HepG2 (cell line): Measurements from ENCODE around the gene SEPTIN2. TPM values are rescaled to one million over a fixed set of nuclear protein-coding genes. Genes with fewer than 3 reads are reported as not detected.
A peak's percentile ranks its signal among the peaks of the same experiment; 100 is the strongest.

Source experiments
- DNMT1 ChIP-seq: sonication (generic); formaldehyde crosslinking; IDR thresholded peaks from 2 replicates; pipeline ENCODE4 v1.5.1; 2020; ENCODE audit warnings: mild to moderate bottlenecking, missing genetic modification reagents
- GABPA ChIP-seq, 2 experiments: IDR thresholded peaks; 2 replicates each; pipeline ENCODE4 v1.6.1; 2011 to 2016; ENCODE audit warnings: low read depth in 2 of 2, low read length in 1 of 2, missing biosample characterization in 1 of 2, missing genetic modification characterization in 1 of 2
- HIVEP1 ChIP-seq: sonication (generic); formaldehyde crosslinking; IDR thresholded peaks from 2 replicates; pipeline ENCODE4 v1.4.0; 2020; ENCODE audit warnings: mild to moderate bottlenecking, missing genetic modification reagents
- HMG20A ChIP-seq: IDR thresholded peaks from 2 replicates; pipeline ENCODE4 v1.6.1; 2016; ENCODE audit warnings: borderline replicate concordance
- RBFOX2 ChIP-seq: fragments of 200-400 bp; formaldehyde crosslinking; IDR thresholded peaks from 2 replicates; pipeline ENCODE4 v1.6.1; 2017; ENCODE audit warnings: low read depth, mild to moderate bottlenecking, low read length
- SRSF4 ChIP-seq: fragments of 200-400 bp; formaldehyde crosslinking; IDR thresholded peaks from one replicate; pipeline ENCODE4 v1.6.1; 2018; ENCODE audit warnings: mild to moderate bottlenecking, low read depth, low read length, moderate library complexity; ENCODE audit not compliant: poor library complexity, severe bottlenecking
- TGIF2 ChIP-seq: IDR thresholded peaks from 2 replicates; pipeline ENCODE4 v1.6.1; 2016; ENCODE audit warnings: control low read depth, missing compliant biosample characterization
- ZNF225 ChIP-seq: sonication (generic); formaldehyde crosslinking; IDR thresholded peaks from 2 replicates; pipeline ENCODE4 v1.4.0; 2020; ENCODE audit warnings: mild to moderate bottlenecking, missing genetic modification reagents
- ZNF296 ChIP-seq: sonication (generic); formaldehyde crosslinking; conservative IDR thresholded peaks from 2 replicates; pipeline ENCODE4 v1.5.0; 2020; ENCODE audit warnings: mild to moderate bottlenecking, missing genetic modification reagents
- ZNF331 ChIP-seq: sonication (generic); formaldehyde crosslinking; IDR thresholded peaks from 2 replicates; pipeline ENCODE4 v1.4.0; 2020; ENCODE audit warnings: missing genetic modification reagents
- ZNF430 ChIP-seq: sonication (generic); formaldehyde crosslinking; IDR thresholded peaks from 2 replicates; pipeline ENCODE4 v1.9.0; 2021; ENCODE audit warnings: mild to moderate bottlenecking, missing genetic modification reagents
- ZNF619 ChIP-seq: sonication (generic); formaldehyde crosslinking; IDR thresholded peaks from 2 replicates; pipeline ENCODE4 v1.4.0; 2020; ENCODE audit warnings: mild to moderate bottlenecking, missing genetic modification reagents
- ZNF678 ChIP-seq: sonication (generic); formaldehyde crosslinking; IDR thresholded peaks from 2 replicates; pipeline ENCODE4 v1.4.0; 2020; ENCODE audit warnings: mild to moderate bottlenecking, missing genetic modification reagents
- ZNF7 ChIP-seq: IDR thresholded peaks from 2 replicates; pipeline ENCODE4 v1.6.1; 2016; ENCODE audit warnings: missing biosample characterization, missing genetic modification reagents
- ZNF772 ChIP-seq: sonication (generic); formaldehyde crosslinking; IDR thresholded peaks from 2 replicates; pipeline ENCODE4 v1.5.0; 2020; ENCODE audit warnings: mild to moderate bottlenecking, missing genetic modification reagents
- ZNF782 ChIP-seq: sonication (generic); formaldehyde crosslinking; IDR thresholded peaks from 2 replicates; pipeline ENCODE4 v1.4.0; 2020; ENCODE audit warnings: missing genetic modification reagents, mild to moderate bottlenecking, borderline replicate concordance
- ZNF879 ChIP-seq: sonication (generic); formaldehyde crosslinking; IDR thresholded peaks from 2 replicates; pipeline ENCODE4 v1.8.1; 2023; ENCODE audit warnings: missing genetic modification reagents
- polyA plus RNA-seq, 8 experiments: library from polyadenylated mRNA; depleted of rRNA in 3 of 8; stranded (reverse) in 7 of 8; unstranded in 1 of 8; fragments of >200 nt; fragmentation: Illumina TruSeq in 4 of 8; extraction: Trizol in 4 of 8; gene quantifications; 2 replicates each; pipeline versions ENCODE4 v1.2.1 to v1.2.3, GENCODE V29; 2011 to 2016; ENCODE audit warnings: low read depth in 4 of 8, missing spikeins in 1 of 8, mixed read lengths in 1 of 8; ENCODE audit not compliant: insufficient read depth in 1 of 8
- total RNA-seq, 5 experiments: library from RNA; depleted of rRNA; stranded (reverse); fragments of >200 nt; fragmentation: Illumina TruSeq; extraction: Trizol; gene quantifications; 2 replicates each; pipeline ENCODE4 v1.2.3, GENCODE V29; 2016; ENCODE audit warnings: low read depth in 1 of 5
- TF ChIP-seq, protein P1 (sequence below): sonication (generic); formaldehyde crosslinking; IDR thresholded peaks from 2 replicates; pipeline ENCODE4 v1.5.0; 2020; ENCODE audit warnings: mild to moderate bottlenecking, missing genetic modification reagents
- TF ChIP-seq, protein P2 (sequence below): sonication (generic); formaldehyde crosslinking; IDR thresholded peaks from 2 replicates; pipeline ENCODE4 v1.4.0; 2020; ENCODE audit warnings: mild to moderate bottlenecking, missing genetic modification reagents
- TF ChIP-seq, protein P3 (sequence below): sonication (generic); formaldehyde crosslinking; IDR thresholded peaks from 2 replicates; pipeline ENCODE4 v1.5.0; 2020; ENCODE audit warnings: missing genetic modification reagents
- TF ChIP-seq, protein P4 (sequence below): sonication (generic); formaldehyde crosslinking; conservative IDR thresholded peaks from 2 replicates; pipeline ENCODE4 v1.8.0; 2022; ENCODE audit warnings: missing genetic modification reagents
- TF ChIP-seq, protein P5 (sequence below): sonication (generic); formaldehyde crosslinking; IDR thresholded peaks from 2 replicates; pipeline ENCODE4 v1.8.1; 2023; ENCODE audit warnings: missing genetic modification reagents, mild to moderate bottlenecking, borderline replicate concordance

SEPTIN2 gene
- total and polyA plus RNA-seq, 2 of the 13 experiments (the other 11 are each of a cell fraction or from before 2014, with no cell fraction given), result 493 to 733 TPM

DNA sequence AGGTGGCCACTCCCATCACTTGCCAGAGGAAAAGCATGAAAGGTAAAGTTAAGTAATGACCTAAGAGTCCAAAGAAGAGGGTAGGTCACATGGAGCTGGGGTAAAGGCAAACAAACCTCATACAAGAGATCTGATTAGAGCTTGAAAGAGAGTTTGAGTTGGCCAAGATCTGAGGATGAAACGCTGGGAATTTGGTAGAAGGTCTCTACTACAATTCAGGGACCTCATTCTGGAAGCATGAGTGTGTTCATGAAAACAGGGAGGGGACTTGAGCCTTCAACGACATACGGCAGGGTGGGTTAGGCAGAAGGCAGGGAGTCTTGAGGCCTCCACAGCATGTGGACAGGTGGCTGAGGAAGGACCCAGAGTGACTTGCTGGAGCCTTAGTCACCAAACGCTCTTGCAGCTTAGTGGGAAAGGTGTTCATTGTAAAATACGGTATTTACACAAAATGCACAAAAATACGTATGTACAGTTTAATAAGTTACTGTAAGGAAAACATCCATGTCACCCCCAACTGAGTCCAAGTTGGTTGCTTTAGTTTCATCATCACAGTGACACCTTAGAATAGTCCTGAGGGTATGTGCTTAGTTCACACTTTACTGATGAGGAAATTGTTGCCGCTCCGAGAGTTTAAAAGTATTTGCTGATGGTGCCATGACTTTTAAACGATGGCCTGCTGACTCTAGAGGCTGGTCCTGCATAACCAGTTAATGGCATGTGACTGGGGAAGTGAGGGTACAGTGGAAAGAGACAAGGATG, 35.3 kb downstream of the SEPTIN2 start (continued):
- TF ChIP-seq, protein P1, sequence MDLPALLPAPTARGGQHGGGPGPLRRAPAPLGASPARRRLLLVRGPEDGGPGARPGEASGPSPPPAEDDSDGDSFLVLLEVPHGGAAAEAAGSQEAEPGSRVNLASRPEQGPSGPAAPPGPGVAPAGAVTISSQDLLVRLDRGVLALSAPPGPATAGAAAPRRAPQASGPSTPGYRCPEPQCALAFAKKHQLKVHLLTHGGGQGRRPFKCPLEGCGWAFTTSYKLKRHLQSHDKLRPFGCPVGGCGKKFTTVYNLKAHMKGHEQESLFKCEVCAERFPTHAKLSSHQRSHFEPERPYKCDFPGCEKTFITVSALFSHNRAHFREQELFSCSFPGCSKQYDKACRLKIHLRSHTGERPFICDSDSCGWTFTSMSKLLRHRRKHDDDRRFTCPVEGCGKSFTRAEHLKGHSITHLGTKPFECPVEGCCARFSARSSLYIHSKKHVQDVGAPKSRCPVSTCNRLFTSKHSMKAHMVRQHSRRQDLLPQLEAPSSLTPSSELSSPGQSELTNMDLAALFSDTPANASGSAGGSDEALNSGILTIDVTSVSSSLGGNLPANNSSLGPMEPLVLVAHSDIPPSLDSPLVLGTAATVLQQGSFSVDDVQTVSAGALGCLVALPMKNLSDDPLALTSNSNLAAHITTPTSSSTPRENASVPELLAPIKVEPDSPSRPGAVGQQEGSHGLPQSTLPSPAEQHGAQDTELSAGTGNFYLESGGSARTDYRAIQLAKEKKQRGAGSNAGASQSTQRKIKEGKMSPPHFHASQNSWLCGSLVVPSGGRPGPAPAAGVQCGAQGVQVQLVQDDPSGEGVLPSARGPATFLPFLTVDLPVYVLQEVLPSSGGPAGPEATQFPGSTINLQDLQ (CRISPR knock-in tag), result no peak
- no peak for TF ChIP-seq ZNF619 (CRISPR knock-in tag)
- no peak for TF ChIP-seq ZNF678 (CRISPR knock-in tag)
- no peak for TF ChIP-seq RBFOX2
- TF ChIP-seq, protein P2, sequence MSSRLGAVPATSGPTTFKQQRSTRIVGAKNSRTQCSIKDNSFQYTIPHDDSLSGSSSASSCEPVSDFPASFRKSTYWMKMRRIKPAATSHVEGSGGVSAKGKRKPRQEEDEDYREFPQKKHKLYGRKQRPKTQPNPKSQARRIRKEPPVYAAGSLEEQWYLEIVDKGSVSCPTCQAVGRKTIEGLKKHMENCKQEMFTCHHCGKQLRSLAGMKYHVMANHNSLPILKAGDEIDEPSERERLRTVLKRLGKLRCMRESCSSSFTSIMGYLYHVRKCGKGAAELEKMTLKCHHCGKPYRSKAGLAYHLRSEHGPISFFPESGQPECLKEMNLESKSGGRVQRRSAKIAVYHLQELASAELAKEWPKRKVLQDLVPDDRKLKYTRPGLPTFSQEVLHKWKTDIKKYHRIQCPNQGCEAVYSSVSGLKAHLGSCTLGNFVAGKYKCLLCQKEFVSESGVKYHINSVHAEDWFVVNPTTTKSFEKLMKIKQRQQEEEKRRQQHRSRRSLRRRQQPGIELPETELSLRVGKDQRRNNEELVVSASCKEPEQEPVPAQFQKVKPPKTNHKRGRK (CRISPR knock-in tag), result no peak
- no peak for TF ChIP-seq ZNF782 (CRISPR knock-in tag)
- TF ChIP-seq ZNF225, result no peak
- TF ChIP-seq, protein P3, sequence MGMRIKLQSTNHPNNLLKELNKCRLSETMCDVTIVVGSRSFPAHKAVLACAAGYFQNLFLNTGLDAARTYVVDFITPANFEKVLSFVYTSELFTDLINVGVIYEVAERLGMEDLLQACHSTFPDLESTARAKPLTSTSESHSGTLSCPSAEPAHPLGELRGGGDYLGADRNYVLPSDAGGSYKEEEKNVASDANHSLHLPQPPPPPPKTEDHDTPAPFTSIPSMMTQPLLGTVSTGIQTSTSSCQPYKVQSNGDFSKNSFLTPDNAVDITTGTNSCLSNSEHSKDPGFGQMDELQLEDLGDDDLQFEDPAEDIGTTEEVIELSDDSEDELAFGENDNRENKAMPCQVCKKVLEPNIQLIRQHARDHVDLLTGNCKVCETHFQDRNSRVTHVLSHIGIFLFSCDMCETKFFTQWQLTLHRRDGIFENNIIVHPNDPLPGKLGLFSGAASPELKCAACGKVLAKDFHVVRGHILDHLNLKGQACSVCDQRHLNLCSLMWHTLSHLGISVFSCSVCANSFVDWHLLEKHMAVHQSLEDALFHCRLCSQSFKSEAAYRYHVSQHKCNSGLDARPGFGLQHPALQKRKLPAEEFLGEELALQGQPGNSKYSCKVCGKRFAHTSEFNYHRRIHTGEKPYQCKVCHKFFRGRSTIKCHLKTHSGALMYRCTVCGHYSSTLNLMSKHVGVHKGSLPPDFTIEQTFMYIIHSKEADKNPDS (CRISPR knock-in tag), result no peak
- TF ChIP-seq TGIF2 (CRISPR knock-in tag), result no peak
- TF ChIP-seq SRSF4, result no peak
- 0 out of 2 replicates have a peak, but pooled peaks have one; percentile 38 for TF ChIP-seq ZNF331 (CRISPR knock-in tag)
- TF ChIP-seq ZNF7 (CRISPR knock-in tag), result no peak
- TF ChIP-seq ZNF430 (CRISPR knock-in tag), result peak; percentile 27; the same call in 1 of the 2 replicates
- no peak for TF ChIP-seq ZNF296
- no peak; the same call in 1 of the 2 replicates for TF ChIP-seq ZNF879 (CRISPR knock-in tag)
- TF ChIP-seq ZNF772 (CRISPR knock-in tag), result peak; percentile 42; the same call in 1 of the 2 replicates
- no peak for TF ChIP-seq HIVEP1 (CRISPR knock-in tag)
- TF ChIP-seq GABPA (IDR thresholded peaks at IDR 0.05; ENCODE audit: low read depth, low read length), result no peak
- no peak for TF ChIP-seq GABPA (CRISPR knock-in tag; IDR thresholded peaks at IDR 0.05; ENCODE audit: low read depth)
- TF ChIP-seq, protein P4, sequence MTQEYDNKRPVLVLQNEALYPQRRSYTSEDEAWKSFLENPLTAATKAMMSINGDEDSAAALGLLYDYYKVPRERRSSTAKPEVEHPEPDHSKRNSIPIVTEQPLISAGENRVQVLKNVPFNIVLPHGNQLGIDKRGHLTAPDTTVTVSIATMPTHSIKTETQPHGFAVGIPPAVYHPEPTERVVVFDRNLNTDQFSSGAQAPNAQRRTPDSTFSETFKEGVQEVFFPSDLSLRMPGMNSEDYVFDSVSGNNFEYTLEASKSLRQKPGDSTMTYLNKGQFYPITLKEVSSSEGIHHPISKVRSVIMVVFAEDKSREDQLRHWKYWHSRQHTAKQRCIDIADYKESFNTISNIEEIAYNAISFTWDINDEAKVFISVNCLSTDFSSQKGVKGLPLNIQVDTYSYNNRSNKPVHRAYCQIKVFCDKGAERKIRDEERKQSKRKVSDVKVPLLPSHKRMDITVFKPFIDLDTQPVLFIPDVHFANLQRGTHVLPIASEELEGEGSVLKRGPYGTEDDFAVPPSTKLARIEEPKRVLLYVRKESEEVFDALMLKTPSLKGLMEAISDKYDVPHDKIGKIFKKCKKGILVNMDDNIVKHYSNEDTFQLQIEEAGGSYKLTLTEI (CRISPR knock-in tag), result no peak
- TF ChIP-seq DNMT1 (CRISPR knock-in tag), result no peak
- TF ChIP-seq HMG20A, result peak; percentile 35; the same call in 1 of the 2 replicates
- TF ChIP-seq, protein P5, sequence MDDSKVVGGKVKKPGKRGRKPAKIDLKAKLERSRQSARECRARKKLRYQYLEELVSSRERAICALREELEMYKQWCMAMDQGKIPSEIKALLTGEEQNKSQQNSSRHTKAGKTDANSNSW (CRISPR knock-in tag), result no peak
